Peyer's patch (tissue), 4 donors: ENCODE measurements around the gene NLGN4X. TPM values are rescaled to one million over a fixed set of nuclear protein-coding genes. Genes with fewer than 3 reads are reported as not detected.

Experiments
- DNase-seq, 3 donors: peaks; one replicate each; pipeline ENCODE4 v3.0.0-alpha.2; 2017 to 2019
- H3K27ac ChIP-seq, 4 donors: fragments of 200-600 bp; sonication (generic); one replicate each; pipeline ENCODE4 v1.5.1; 2016 to 2019
- H3K27me3 ChIP-seq, 2 donors: fragments of 200-600 bp; sonication (generic); one replicate each; pipeline ENCODE4 v1.5.1; 2019
- H3K36me3 ChIP-seq, 3 donors: fragments of 200-600 bp; sonication (generic); one replicate each; pipeline ENCODE4 v1.5.1; 2016 to 2019
- H3K4me1 ChIP-seq, 4 donors: fragments of 200-600 bp; sonication (generic); one replicate each; pipeline ENCODE4 v1.5.1; 2016 to 2019
- H3K4me3 ChIP-seq, 4 donors: fragments of 200-600 bp; sonication (generic); 1 replicate in 3 of 4; 2 replicates in 1 of 4; pipeline ENCODE4 v1.5.1; 2016 to 2019; ENCODE audit warnings: mild to moderate bottlenecking in 1 of 4
- H3K9me3 ChIP-seq, 4 donors: fragments of 200-600 bp; sonication (generic); one replicate each; pipeline ENCODE4 v1.5.1; 2016 to 2019; ENCODE audit warnings: mild to moderate bottlenecking in 1 of 4
- POLR2A ChIP-seq, 2 donors: fragments of 450-650 bp; IDR thresholded peaks; one replicate each; pipeline ENCODE4 v1.5.1; 2017; ENCODE audit warnings: antibody characterized with exemption in 2 of 2, mild to moderate bottlenecking in 2 of 2, moderate library complexity in 2 of 2
- total RNA-seq, 4 donors: library from RNA; depleted of rRNA; stranded (reverse); fragments of >200 nt; gene quantifications; one replicate each; pipeline ENCODE4 v1.1.0, GENCODE V29; 2016
- TF ChIP-seq, protein P1 (sequence below), 6 experiments: fragments of 450-650 bp in 4 of 6; fragments of 200-600 bp in 2 of 6; sonication (generic) in 1 of 6; IDR thresholded peaks; one replicate each; pipeline ENCODE4 v1.5.1; 2017 to 2019; ENCODE audit warnings: antibody characterized with exemption in 6 of 6, mild to moderate bottlenecking in 3 of 6, moderate library complexity in 1 of 6

NLGN4X gene
- 1 to 10 TPM; 1.1 to 5.0 (median 2.4) TPM for total RNA-seq

DNA sequence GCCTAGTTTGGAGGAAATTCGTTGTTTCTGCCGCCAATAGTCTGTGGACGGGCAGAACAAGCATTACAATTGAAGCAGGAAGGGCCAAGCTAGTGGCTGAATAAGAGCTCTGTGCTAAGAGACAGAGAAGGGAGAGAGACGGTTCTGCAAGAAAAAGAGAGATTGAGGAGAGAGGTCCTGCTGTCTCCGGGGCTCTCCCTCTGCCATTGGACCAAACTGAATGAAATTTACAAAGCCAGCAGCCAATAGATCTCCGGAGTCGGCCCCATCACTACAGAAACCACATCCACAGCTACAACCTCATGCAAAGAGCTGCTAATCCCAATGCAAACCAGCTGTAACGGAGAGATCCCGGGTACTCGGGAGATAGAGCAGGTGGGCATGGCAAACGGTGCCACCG, at the start of gene NLGN4X:
Gene NLGN4X (minus strand): TSS at position 148 of the 400 bp plus-strand sequence. CDS start 77,401 bp downstream, outside the sequence.
- H3K4me1 ChIP-seq: no peaks in the 10 kb centered on the region
- H3K27ac ChIP-seq: no peak within 1 kb of the TSS
- no peak for DNase-seq
- no peaks in the 10 kb centered on the region for H3K36me3 ChIP-seq
- no peaks in the 10 kb centered on the region for H3K27me3 ChIP-seq
- H3K9me3 ChIP-seq: no peaks in the 10 kb centered on the region
- TF ChIP-seq, protein P1, sequence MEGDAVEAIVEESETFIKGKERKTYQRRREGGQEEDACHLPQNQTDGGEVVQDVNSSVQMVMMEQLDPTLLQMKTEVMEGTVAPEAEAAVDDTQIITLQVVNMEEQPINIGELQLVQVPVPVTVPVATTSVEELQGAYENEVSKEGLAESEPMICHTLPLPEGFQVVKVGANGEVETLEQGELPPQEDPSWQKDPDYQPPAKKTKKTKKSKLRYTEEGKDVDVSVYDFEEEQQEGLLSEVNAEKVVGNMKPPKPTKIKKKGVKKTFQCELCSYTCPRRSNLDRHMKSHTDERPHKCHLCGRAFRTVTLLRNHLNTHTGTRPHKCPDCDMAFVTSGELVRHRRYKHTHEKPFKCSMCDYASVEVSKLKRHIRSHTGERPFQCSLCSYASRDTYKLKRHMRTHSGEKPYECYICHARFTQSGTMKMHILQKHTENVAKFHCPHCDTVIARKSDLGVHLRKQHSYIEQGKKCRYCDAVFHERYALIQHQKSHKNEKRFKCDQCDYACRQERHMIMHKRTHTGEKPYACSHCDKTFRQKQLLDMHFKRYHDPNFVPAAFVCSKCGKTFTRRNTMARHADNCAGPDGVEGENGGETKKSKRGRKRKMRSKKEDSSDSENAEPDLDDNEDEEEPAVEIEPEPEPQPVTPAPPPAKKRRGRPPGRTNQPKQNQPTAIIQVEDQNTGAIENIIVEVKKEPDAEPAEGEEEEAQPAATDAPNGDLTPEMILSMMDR (IDR thresholded peaks at IDR 0.05): no peak
- H3K4me3 ChIP-seq: peak within 1 kb of the TSS in 1 of 4 donors; percentile 49

DNA sequence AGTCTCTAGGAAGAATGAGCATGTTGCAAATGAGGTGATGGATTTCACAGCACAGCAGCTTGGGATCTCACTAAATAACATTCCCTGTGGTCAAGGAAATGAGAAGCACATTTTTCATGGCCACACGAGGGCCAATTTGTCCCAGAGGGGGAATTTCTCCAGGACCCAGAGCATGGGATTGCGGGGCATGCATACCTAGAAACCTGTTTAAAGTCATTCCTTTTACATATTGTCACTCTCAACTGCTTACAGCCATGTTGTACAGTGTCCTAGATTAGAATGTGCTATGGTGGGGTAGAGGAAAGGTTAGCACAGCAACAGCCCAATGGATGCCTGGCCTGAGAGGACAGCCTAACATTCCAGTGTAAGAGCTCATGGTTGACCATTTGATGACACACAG, 37.4 kb upstream of the NLGN4X start:
- H3K4me1 ChIP-seq: no peaks in the 10 kb centered on the region
- no peak overlapping the region for H3K27ac ChIP-seq
- H3K4me3 ChIP-seq: no peak overlapping the region
- no peaks in the 10 kb centered on the region for H3K9me3 ChIP-seq
- no peak for DNase-seq
- no peaks in the 10 kb centered on the region for H3K27me3 ChIP-seq
- TF ChIP-seq POLR2A (IDR thresholded peaks at IDR 0.05): no peak
- TF ChIP-seq, protein P1 (IDR thresholded peaks at IDR 0.05): no peak
- no peaks in the 10 kb centered on the region for H3K36me3 ChIP-seq

DNA sequence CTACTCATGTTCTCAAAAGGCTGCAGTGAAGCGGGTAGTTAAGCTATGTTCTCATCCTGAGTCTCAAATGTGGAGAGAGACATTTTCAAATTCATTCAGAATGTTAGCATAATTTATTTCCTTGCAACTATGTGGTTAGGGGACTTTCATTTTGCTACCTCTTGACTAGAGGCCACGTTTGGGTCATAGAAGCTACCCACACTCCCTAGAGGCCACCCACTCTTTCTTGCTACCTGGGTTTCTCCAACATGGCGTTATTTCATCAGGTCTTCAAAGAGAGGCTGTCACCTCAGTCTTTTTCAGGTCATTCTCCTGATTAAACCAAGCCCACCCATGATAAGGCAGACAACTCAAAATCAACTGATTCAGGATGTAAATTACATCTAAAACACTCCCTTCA, 34.3 kb upstream of the NLGN4X start:
- no peak overlapping the region for H3K27ac ChIP-seq
- no peaks in the 10 kb centered on the region for H3K27me3 ChIP-seq
- DNase-seq: no peak
- TF ChIP-seq, protein P1 (IDR thresholded peaks at IDR 0.05): no peak
- no peak for TF ChIP-seq POLR2A (IDR thresholded peaks at IDR 0.05)
- no peaks in the 10 kb centered on the region for H3K4me1 ChIP-seq
- no peaks in the 10 kb centered on the region for H3K36me3 ChIP-seq
- H3K9me3 ChIP-seq: no peaks in the 10 kb centered on the region
- H3K4me3 ChIP-seq: no peak overlapping the region

DNA sequence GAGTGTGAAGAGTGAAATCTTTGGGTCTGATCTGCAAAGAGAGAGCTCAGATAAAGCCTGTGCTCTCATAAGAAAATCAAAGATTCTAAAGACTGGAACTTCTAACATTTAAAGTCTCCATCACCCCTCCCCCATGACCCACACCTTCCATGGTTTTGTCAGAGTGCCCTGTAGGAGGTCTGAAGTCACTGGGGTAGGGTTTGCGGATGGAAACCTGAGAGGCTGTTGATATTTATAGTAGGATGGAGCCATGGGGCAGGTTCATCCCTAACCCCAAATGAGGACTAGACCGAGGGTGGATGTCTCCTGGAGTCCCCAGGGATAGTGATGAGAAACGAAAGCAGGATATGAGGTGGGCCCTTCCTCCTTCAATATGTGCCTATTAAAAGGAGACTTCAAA, 28.4 kb upstream of the NLGN4X start:
- Histone ChIP-seq H3K4me3 (no peak overlapping the region), H3K4me1 (no peaks in the 10 kb centered on the region)
- TF ChIP-seq, protein P1 (IDR thresholded peaks at IDR 0.05): no peak
- no peak for TF ChIP-seq POLR2A (IDR thresholded peaks at IDR 0.05)

DNA sequence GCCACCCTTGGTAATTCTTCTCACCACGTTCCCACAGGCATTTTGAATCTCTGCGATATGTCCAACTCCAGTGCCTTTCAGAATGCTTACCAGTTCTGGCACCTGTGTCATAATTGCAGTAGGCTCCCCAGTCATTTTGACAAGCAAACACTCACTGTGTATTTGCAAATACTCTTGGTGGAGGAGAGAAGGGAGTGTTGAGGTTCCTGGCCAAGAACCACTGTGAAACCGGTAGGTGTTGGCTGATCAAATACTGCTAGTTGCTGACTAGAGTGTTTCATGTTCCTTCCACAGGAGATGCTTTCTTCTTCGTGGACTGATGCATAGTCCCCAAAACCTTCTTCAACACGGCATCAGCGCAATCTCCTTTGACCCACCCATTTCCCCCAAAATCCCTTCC, 16.0 kb upstream of the NLGN4X start:
- TF ChIP-seq, protein P1 (IDR thresholded peaks at IDR 0.05): no peak
- TF ChIP-seq POLR2A (IDR thresholded peaks at IDR 0.05): no peak
- Histone ChIP-seq H3K9me3 (no peaks in the 10 kb centered on the region), H3K36me3 (no peaks in the 10 kb centered on the region), H3K27ac (no peak overlapping the region), H3K4me1 (no peaks in the 10 kb centered on the region), H3K4me3 (no peak overlapping the region), H3K27me3 (no peaks in the 10 kb centered on the region)
- no peak for DNase-seq

More for the DNA sequence above, 28.4 kb upstream of the NLGN4X start:
- Histone ChIP-seq H3K9me3 (no peaks in the 10 kb centered on the region), H3K27me3 (no peaks in the 10 kb centered on the region), H3K36me3 (no peaks in the 10 kb centered on the region), H3K27ac (no peak overlapping the region)
- DNase-seq: no peak

DNA sequence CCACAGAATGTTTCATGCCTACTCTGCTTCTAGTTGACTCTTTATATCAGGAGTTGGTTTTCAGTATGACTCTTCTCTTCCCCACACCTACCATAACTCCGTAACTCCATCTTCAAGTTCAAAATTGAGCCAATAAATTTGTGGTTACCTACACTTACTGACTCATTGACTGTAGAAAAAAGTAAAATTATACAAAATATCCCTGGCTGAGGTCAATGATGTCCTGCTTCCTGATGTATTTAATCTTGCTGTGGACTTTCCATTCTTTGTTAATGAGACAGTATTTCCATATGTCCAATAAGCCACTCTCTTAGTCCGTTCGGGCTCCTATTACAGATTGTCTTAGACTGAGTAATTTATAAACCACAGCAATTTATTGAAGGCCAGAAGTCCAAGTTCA, 9.9 kb upstream of the NLGN4X start:
- Histone ChIP-seq H3K27me3 (no peaks in the 10 kb centered on the region), H3K4me3 (no peak overlapping the region), H3K4me1 (no peaks in the 10 kb centered on the region), H3K27ac (no peak overlapping the region), H3K36me3 (no peaks in the 10 kb centered on the region), H3K9me3 (no peaks in the 10 kb centered on the region)
- no peak for DNase-seq
- TF ChIP-seq, protein P1 (IDR thresholded peaks at IDR 0.05): no peak
- no peak for TF ChIP-seq POLR2A (IDR thresholded peaks at IDR 0.05)
